Erythroblast (primary cell): ENCODE results near the gene GLRX5.

Experiments used
- DNase-seq, 2 experiments: peaks; one replicate each; lab custom pipeline; 2025; lab: John Stamatoyannopoulos, UW
- GATA1 ChIP-seq: IDR thresholded peaks from 2 replicates; pipeline ENCODE4 v1.6.1; 2011; ENCODE audit warnings: low read depth, mild to moderate bottlenecking, control low read depth, low read length, moderate library complexity
- POLR2A ChIP-seq: IDR thresholded peaks from 2 replicates; pipeline ENCODE4 v1.6.1; 2011; ENCODE audit warnings: mild to moderate bottlenecking, low read length

GLRX5 gene

GRCh38 chr14:95538801-95539509, 4.1 kb downstream of the GLRX5 start:
- peak; percentile 42 to 57 for DNase-seq
- TF ChIP-seq GATA1 (no peak), POLR2A (peak; percentile 9)

- DNase-seq = peak in 1 of 2 experiments; percentile 44
- no peak for TF ChIP-seq GATA1
- TF ChIP-seq POLR2A = no peak
Measured at GRCh38 chr14:95540236-95540855, 5.5 kb downstream of the GLRX5 start.

- peak; percentile 69 to 74 for DNase-seq
- TF ChIP-seq POLR2A = no peak
- no peak for TF ChIP-seq GATA1
Measured at GRCh38 chr14:95541346-95541745, 6.5 kb downstream of the GLRX5 start.

GRCh38 chr14:95541932-95542930, 7.4 kb downstream of the GLRX5 start:
- peak; percentile 38 for TF ChIP-seq POLR2A
- TF ChIP-seq GATA1 = no peak
- peak; percentile 83 to 86 for DNase-seq

- no peak for DNase-seq
- TF ChIP-seq GATA1 (no peak), POLR2A (no peak)
Measured at GRCh38 chr14:95543021-95543420, 8.2 kb downstream of the GLRX5 start.

GRCh38 chr14:95544588-95544987, 9.7 kb downstream of the GLRX5 start:
- peak; percentile 95 to 96 for DNase-seq
- TF ChIP-seq GATA1 (no peak), POLR2A (peak; percentile 59)

- TF ChIP-seq POLR2A = no peak
- TF ChIP-seq GATA1 = no peak
- DNase-seq = peak; percentile 78 to 86
Measured at GRCh38 chr14:95545515-95546168, 10.8 kb downstream of the GLRX5 start.

- no peak for DNase-seq
- TF ChIP-seq GATA1 (no peak), POLR2A (no peak)
Measured at GRCh38 chr14:95547272-95547625, 12.4 kb downstream of the GLRX5 start.

GRCh38 chr14:95547626-95548327, 12.9 kb downstream of the GLRX5 start:
- TF ChIP-seq POLR2A (no peak), GATA1 (no peak)
- DNase-seq = no peak

GRCh38 chr14:95548328-95548929, 13.6 kb downstream of the GLRX5 start:
- TF ChIP-seq POLR2A = no peak
- no peak for TF ChIP-seq GATA1
- no peak for DNase-seq

GRCh38 chr14:95549656-95550585, 15.1 kb downstream of the GLRX5 start:
- TF ChIP-seq POLR2A (no peak), GATA1 (no peak)
- no peak for DNase-seq
